Heart left ventricle (tissue), 16 donors: Measurements from ENCODE around the gene UBL7. TPM values are rescaled to one million over a fixed set of nuclear protein-coding genes. Genes with fewer than 3 reads are reported as not detected.

Source experiments
- ATAC-seq, 4 donors: fragments of 200-7000 bp; cut with Tn5 transposase; one replicate each; pipeline ENCODE4 v1.9.1; 2020 to 2022; ENCODE audit warnings: moderate library complexity in 4 of 4, mild to moderate bottlenecking in 3 of 4, moderate number of reproducible peaks in 1 of 4
- DNase-seq, 5 donors: peaks; one replicate each; pipeline ENCODE4 v3.0.0-alpha.2; 2020
- H3K27ac ChIP-seq, 12 donors: fragments of 200-600 bp; sonication (generic) in 4 of 12; one replicate each; pipeline versions ENCODE4 v1.5.0 to v1.8.0; 2016 to 2022; ENCODE audit warnings: mild to moderate bottlenecking in 2 of 12
- H3K27me3 ChIP-seq, 9 donors: fragments of 200-600 bp; sonication (generic) in 2 of 9; one replicate each; pipeline versions ENCODE4 v1.5.1 to v1.8.0; 2016 to 2022; ENCODE audit warnings: mild to moderate bottlenecking in 3 of 9
- H3K36me3 ChIP-seq, 9 donors: fragments of 200-600 bp; sonication (generic) in 2 of 9; one replicate each; pipeline versions ENCODE4 v1.5.0 to v1.8.0; 2018 to 2022; ENCODE audit warnings: mild to moderate bottlenecking in 2 of 9
- H3K4me1 ChIP-seq, 12 donors: fragments of 200-600 bp; sonication (generic) in 4 of 12; one replicate each; pipeline versions ENCODE4 v1.5.0 to v1.8.0; 2016 to 2022; ENCODE audit warnings: mild to moderate bottlenecking in 3 of 12
- H3K4me3 ChIP-seq, 12 donors: fragments of 200-600 bp; sonication (generic) in 4 of 12; one replicate each; pipeline versions ENCODE4 v1.5.0 to v1.8.0; 2017 to 2022; ENCODE audit warnings: mild to moderate bottlenecking in 9 of 12, moderate library complexity in 4 of 12
- H3K9me3 ChIP-seq, 12 donors: fragments of 200-600 bp; sonication (generic) in 4 of 12; one replicate each; pipeline versions ENCODE4 v1.5.0 to v1.8.0; 2016 to 2022; ENCODE audit warnings: mild to moderate bottlenecking in 1 of 12
- CTCF ChIP-seq, 12 donors: fragments of 200-600 bp; sonication (generic) in 4 of 12; IDR thresholded peaks; one replicate each; pipeline versions ENCODE4 v1.5.0 to v1.8.0; 2018 to 2022; ENCODE audit warnings: antibody characterized with exemption in 12 of 12, mild to moderate bottlenecking in 5 of 12
- POLR2A ChIP-seq, 2 donors: fragments of 450-650 bp; IDR thresholded peaks; one replicate each; pipeline ENCODE4 v1.6.1; 2017; ENCODE audit warnings: antibody characterized with exemption in 2 of 2, mild to moderate bottlenecking in 2 of 2, moderate library complexity in 2 of 2
- WGBS, 4 donors: extraction: QIAGEN DNeasy Blood & Tissue Kit in 2 of 4; methylation state at CpG; one replicate each; pipeline versions ENCODE4 v1.1.5 to v1.1.7; 2013 to 2018; 5-methylcytosine and 5-hydroxymethylcytosine counted together
- intact Hi-C, 10 donors: fragments of 100-400 bp; cut with DNase I; formaldehyde crosslinking; loops; one replicate each; pipeline versions ENCODE4 v1.11.1 to v1.14.2; 2022
- polyA plus RNA-seq, 2 donors: library from polyadenylated mRNA; stranded (reverse); fragments of 200-250 nt; gene quantifications; one replicate each; pipeline ENCODE4 v1.2.3, GENCODE V29; 2013
- total RNA-seq, 9 donors: library from RNA; depleted of rRNA in 2 of 9; stranded (reverse); fragments of >200 nt in 2 of 9; fragmentation: NEBNext Ultra II Directional in 3 of 9; extraction: Animal tissue kit (Norgen Biotek cat#: 25700) in 3 of 9; gene quantifications; one replicate each; pipeline versions ENCODE4 v1.1.0 to v1.2.4, GENCODE V29; 2016 to 2023
- donor health status: ischemic (EF 13 %, LVEDD 7.1; RV severe dilation, severe dysfunction).
- donor health status: healthy with polysubstance abuse.
- donor health status: DM: no; HTN: yes; CAD: no.
- donor health status: DM: no; HTN: no; CAD: no.
- donor health status: ischemic (EF 25% LVEDD 6.9; RV normal size, moderate dysfunction).
- donor health status: ischemic (EF 25% LVEDD 5.7; RV mildly dilated, moderate dysfunction).
- donor health status: healthy.
- donor health status: DM: yes; HTN: yes; CAD: no.
- donor health status: ischemic (EF 35%, LVEDD 5.7; RV mildly dilated, moderate dysfunction).
- donor health status: nonischemic (EF 11% LVEDD 7.7; RV severe dilation, severe dysfunction).
- donor health status: DM: yes; HTN: yes; CAD: no.
- donor health status: PGD.
- donor health status: ischemic (EF 29% LVEDD 5.4; RV normal size, mild dysfunction).
- donor health status: nonischemic (EF 23%, LVEDD 6.1; RV moderate dilation, normal function).

The UBL7 gene
- total and polyA plus RNA-seq, 11 donors = 40.6 to 102 (median 49.5) TPM

DNA sequence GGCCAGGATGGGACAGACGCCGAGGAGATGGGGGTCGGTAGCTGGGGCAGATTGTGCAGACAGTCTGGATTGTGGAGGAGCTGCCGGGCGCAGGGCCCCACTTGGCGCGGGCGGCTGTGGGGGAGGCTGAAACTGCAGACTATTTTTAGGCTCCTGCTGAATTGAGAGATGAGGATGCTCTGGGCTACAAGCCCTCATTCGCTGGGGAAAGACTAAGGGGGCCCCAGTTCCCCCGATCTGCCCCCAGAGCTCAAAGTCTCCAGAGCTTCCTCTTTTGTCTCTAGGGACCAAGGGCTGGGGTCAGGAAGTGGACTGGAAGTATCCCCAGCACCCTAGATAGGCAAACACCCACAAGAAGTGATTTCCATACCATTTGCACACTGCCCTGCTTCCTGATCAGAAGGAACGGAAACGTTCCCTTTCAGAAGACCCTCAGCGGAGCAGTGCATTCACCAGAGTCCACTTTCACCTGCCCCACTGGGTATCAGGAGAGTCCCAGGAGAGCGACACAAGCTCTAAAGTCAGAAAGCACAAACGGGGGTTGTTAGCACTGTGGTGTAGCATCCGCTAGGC is 56.9 kb downstream of the UBL7 start:
- Histone ChIP-seq H3K27me3 (no peaks in the 10 kb centered on the region), H3K4me3 (no peak overlapping the region), H3K36me3 (no peaks in the 10 kb centered on the region), H3K27ac (peak overlapping the region in 1 of 12 donors; percentile 63), H3K9me3 (no peaks in the 10 kb centered on the region), H3K4me1 (peaks cover 0 to 48% (median 10%) of the 10 kb centered on the region in 12 donors)
- ATAC-seq (peak in 3 of 4 donors; percentile 37 to 51 (median 47)), DNase-seq (no peak)
- TF ChIP-seq POLR2A (IDR thresholded peaks at IDR 0.05) (no peak), CTCF (IDR thresholded peaks at IDR 0.05) (no peak)
- intact Hi-C loops = no loop called here
- 27 to 31% (median 27%) methylated on average over 11 to 16 of the region's 16 CpGs for WGBS, 4 donors

- no peaks in the 10 kb centered on the region for H3K36me3 ChIP-seq
- H3K27me3 ChIP-seq = no peaks in the 10 kb centered on the region
- TF ChIP-seq POLR2A (IDR thresholded peaks at IDR 0.05) = no peak
- TF ChIP-seq CTCF (IDR thresholded peaks at IDR 0.05) = no peak
- intact Hi-C loops = no loop called here
- H3K27ac ChIP-seq = peak overlapping the region in 1 of 12 donors; percentile 63
- no peak for DNase-seq
- H3K9me3 ChIP-seq = no peaks in the 10 kb centered on the region
- peak in 1 of 4 donors; percentile 15 for ATAC-seq
- 76 to 83% (median 79%) methylated on average over 7 to 10 of the region's 10 CpGs for WGBS, 4 donors
- H3K4me1 ChIP-seq = peaks cover 0 to 48% (median 10%) of the 10 kb centered on the region in 12 donors
- H3K4me3 ChIP-seq = no peak overlapping the region
Measured at GRCh38 chr15:74403588-74403919, 57.4 kb downstream of the UBL7 start.

DNA sequence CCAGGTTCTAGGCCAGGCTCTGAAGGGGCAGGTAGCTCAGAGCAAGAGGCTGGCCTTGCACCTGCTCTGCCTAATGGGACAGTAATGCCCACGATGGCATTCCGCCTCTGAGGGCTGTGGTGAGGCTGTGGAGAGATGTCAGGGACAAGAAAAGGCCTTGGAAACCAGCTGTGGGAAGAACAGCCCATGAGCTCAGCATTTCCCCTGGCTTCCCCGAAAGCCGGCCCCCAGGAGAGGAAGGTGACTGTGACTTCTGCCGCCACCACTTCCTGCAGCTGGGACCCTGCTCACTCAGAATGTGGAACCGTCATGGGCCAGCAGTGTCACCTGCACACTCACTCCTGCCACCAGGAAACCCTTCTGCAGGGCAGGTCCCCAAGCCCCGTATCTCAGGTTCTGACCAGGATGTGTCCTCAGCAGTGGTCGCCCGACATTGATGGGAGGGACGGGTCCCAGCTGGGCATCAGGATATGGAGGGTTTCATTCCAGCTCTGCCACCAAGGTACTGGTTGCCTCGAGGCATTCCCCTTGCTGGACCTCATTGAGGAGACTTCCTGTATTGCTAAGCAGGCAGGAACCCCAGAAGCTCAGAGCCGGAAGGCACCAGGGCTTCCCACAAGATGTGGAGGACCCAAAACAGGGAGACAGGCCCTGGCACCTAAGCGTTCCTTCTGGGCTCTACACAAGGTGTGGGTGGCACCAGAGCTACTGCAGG is 57.9 kb downstream of the UBL7 start:
- DNase-seq (no peak), ATAC-seq (peak in 3 of 4 donors; percentile 33 to 64 (median 37))
- no peaks in the 10 kb centered on the region for H3K27me3 ChIP-seq
- H3K4me3 ChIP-seq = no peak overlapping the region
- TF ChIP-seq CTCF (IDR thresholded peaks at IDR 0.05) = no peak
- no peak for TF ChIP-seq POLR2A (IDR thresholded peaks at IDR 0.05)
- no peaks in the 10 kb centered on the region for H3K9me3 ChIP-seq
- H3K4me1 ChIP-seq = peaks cover 0 to 48% (median 10%) of the 10 kb centered on the region in 12 donors
- intact Hi-C loops = no loop called here
- 55 to 78% (median 60%) methylated on average over 8 to 13 of the region's 13 CpGs for WGBS, 4 donors
- peak overlapping the region in 1 of 12 donors; percentile 63 for H3K27ac ChIP-seq
- H3K36me3 ChIP-seq = no peaks in the 10 kb centered on the region

DNA sequence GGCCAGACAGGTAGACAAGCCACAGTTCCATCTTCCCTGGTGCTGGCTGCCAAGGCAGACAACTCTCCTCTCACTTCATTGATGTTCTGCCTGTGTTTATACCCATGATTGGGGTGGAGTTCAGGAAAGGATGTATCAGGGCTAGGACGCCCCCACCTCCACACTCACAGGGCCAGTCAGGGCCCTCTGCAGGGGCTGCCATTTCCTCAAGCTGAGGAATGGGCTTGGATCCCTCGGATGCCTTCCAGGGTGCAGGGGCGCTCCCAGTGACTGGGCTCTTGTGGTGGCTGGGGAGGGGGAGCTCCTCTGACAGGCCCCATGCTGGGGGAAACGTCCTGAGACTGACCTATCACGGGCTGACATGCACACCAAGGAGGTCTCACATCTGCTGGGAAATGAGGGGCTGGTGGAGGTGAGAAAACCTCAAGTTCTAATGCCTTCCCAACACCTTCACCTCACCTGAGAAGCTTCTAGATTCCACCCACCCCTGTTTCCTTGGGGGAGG is 58.6 kb downstream of the UBL7 start:
- Histone ChIP-seq H3K36me3 (no peaks in the 10 kb centered on the region), H3K4me1 (peaks cover 0 to 48% (median 10%) of the 10 kb centered on the region in 12 donors), H3K27ac (peak overlapping the region in 1 of 12 donors; percentile 63), H3K27me3 (no peaks in the 10 kb centered on the region), H3K9me3 (no peaks in the 10 kb centered on the region), H3K4me3 (no peak overlapping the region)
- no peak for TF ChIP-seq POLR2A (IDR thresholded peaks at IDR 0.05)
- TF ChIP-seq CTCF (IDR thresholded peaks at IDR 0.05) = no peak
- intact Hi-C loops = no loop called here
- ATAC-seq = no peak
- DNase-seq = no peak
- 86 to 94% (median 89%) methylated on average over 1 to 5 of the region's 5 CpGs for WGBS, 4 donors
